Measurements from ENCODE around the gene HSPA8. TPM values are rescaled to one million over a fixed set of nuclear protein-coding genes. Genes with fewer than 3 reads are reported as not detected.

The HSPA8 gene
- total RNA-seq, 3 donors from 2014 or later (not counting 1 experiment from before 2014, with no cell fraction given), result 577 to 684 (median 633) TPM

DNA sequence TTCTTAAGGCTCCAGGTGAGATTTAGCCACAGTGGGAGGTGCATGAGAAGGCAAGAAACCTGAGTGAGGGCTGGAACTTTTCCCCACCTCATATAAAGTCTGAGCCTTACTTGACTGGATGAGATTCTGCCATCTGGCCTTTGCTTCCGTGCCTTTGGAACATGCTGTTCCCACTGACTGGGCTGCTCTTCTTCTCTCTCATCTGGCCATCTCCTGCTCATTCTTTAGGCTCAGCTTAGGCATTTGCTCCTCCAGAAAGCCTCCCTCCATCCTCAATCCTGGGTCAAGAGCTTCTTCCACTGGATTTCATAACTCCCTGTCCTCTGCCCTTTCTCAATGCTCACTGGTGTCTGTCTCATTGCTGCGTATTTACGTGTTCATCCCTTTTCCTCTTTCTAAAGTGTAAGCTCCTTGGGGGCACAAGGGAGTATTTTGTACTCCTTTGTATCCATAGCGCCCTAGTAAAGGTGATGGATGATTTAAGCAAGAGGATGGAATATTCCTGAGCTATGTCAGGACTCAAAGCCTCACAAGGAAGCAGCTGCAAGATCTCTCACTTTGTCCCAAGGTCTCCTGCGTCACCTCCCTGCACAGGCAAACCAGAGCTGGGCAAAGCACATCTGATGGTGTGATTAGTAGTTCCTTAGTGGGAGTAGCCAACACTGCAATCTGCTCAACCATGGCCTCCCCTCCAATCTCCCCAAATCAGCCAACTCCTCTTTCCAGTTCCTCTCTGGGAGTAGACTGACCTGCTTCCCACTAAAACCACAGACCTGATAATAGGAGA is 15.3 kb downstream of the HSPA8 start:
- Histone ChIP-seq H3K27ac (ENCODE audit: low read length) (no peak overlapping the region), H3K4me3 (ENCODE audit: low read length) (no peak overlapping the region), H3K36me3 (ENCODE audit: control insufficient read depth, insufficient read depth, low read length) (no peaks in the 10 kb centered on the region), H3K4me1 (ENCODE audit: control insufficient read depth, insufficient read depth, low read length) (no peaks in the 10 kb centered on the region), H3K27me3 (ENCODE audit: control insufficient read depth, insufficient read depth, low read length) (no peaks in the 10 kb centered on the region), H3K9me3 (ENCODE audit: control insufficient read depth, insufficient read depth, low read length) (no peaks in the 10 kb centered on the region)
- Mint-ChIP-seq H3K27me3 (ENCODE audit: low read depth in 2 of 2) (no peaks in the 10 kb centered on the region), H3K27ac (no peak overlapping the region), H3K4me3 (no peak overlapping the region), H3K9me3 (no peaks in the 10 kb centered on the region), H3K36me3 (no peaks in the 10 kb centered on the region), H3K4me1 (no peaks in the 10 kb centered on the region)
- intact Hi-C loops (cut with micrococcal nuclease), result no loop called here
- DNase-seq (no peak), ATAC-seq (no peak)
- TF ChIP-seq, protein P1, sequence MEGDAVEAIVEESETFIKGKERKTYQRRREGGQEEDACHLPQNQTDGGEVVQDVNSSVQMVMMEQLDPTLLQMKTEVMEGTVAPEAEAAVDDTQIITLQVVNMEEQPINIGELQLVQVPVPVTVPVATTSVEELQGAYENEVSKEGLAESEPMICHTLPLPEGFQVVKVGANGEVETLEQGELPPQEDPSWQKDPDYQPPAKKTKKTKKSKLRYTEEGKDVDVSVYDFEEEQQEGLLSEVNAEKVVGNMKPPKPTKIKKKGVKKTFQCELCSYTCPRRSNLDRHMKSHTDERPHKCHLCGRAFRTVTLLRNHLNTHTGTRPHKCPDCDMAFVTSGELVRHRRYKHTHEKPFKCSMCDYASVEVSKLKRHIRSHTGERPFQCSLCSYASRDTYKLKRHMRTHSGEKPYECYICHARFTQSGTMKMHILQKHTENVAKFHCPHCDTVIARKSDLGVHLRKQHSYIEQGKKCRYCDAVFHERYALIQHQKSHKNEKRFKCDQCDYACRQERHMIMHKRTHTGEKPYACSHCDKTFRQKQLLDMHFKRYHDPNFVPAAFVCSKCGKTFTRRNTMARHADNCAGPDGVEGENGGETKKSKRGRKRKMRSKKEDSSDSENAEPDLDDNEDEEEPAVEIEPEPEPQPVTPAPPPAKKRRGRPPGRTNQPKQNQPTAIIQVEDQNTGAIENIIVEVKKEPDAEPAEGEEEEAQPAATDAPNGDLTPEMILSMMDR (IDR thresholded peaks at IDR 0.05), result no peak
- WGBS (ENCODE audit: insufficient coverage), result 95% methylated on average over 5 of the region's 5 CpGs

DNA sequence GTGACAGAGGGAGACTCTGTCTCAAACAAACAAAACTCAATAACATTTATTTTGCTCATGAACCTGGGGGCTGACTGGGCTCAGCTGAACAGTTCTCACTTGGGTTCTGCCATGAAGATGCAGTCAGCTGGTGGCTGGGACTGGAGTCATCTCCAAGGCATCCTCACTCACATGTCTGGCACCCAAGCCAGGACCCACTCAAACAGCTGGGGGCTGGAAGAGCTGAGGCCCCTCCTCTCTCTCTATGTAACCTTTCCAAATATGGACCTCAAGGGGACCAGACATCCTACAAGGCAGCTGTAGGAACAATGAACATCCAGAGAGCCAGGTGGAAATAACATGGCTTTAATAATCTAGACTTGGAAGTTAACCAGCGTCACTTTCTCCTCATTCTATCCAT is 16.8 kb downstream of the HSPA8 start:
- TF ChIP-seq, protein P1 (IDR thresholded peaks at IDR 0.05), result no peak
- H3K4me1 Mint-ChIP-seq, result no peaks in the 10 kb centered on the region
- DNase-seq, result no peak
- H3K4me1 ChIP-seq (ENCODE audit: control insufficient read depth, insufficient read depth, low read length), result no peaks in the 10 kb centered on the region
- intact Hi-C loops (cut with micrococcal nuclease), result no loop called here
- H3K27ac ChIP-seq (ENCODE audit: low read length), result no peak overlapping the region
- H3K4me3 ChIP-seq (ENCODE audit: low read length), result no peak overlapping the region
- no peak for ATAC-seq
- no peaks in the 10 kb centered on the region for H3K27me3 Mint-ChIP-seq (ENCODE audit: low read depth in 2 of 2)
- H3K27me3 ChIP-seq (ENCODE audit: control insufficient read depth, insufficient read depth, low read length), result no peaks in the 10 kb centered on the region
- 100% methylated on average over 1 of the region's 1 CpG for WGBS (ENCODE audit: insufficient coverage)
- H3K9me3 ChIP-seq (ENCODE audit: control insufficient read depth, insufficient read depth, low read length), result no peaks in the 10 kb centered on the region
- no peak overlapping the region for H3K4me3 Mint-ChIP-seq
- no peaks in the 10 kb centered on the region for H3K36me3 ChIP-seq (ENCODE audit: control insufficient read depth, insufficient read depth, low read length)
- no peak overlapping the region for H3K27ac Mint-ChIP-seq
- H3K9me3 Mint-ChIP-seq, result no peaks in the 10 kb centered on the region
- H3K36me3 Mint-ChIP-seq, result no peaks in the 10 kb centered on the region

DNA sequence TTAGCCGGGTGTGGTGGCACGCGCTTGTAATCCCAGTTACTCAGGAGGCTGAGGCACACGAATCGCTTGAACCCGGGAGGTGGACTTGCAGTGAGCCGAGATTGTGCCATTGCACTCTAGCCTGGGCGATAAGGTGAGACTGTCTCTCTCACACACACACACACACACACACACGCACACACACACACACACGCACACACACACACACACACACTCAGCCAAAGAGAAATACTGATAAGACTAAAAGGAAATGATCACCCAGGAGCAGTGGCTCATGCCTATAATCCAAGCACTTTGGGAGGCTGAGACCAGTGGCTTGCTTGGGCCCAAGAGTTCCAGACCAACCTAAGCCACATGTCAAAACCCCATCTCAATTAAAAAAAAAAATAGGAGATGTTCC is 20.8 kb downstream of the HSPA8 start:
- no peaks in the 10 kb centered on the region for H3K27me3 ChIP-seq (ENCODE audit: control insufficient read depth, insufficient read depth, low read length)
- no peak overlapping the region for H3K4me3 ChIP-seq (ENCODE audit: low read length)
- no peaks in the 10 kb centered on the region for H3K9me3 Mint-ChIP-seq
- H3K27ac ChIP-seq (ENCODE audit: low read length), result no peak overlapping the region
- 86% methylated on average over 9 of the region's 10 CpGs for WGBS (ENCODE audit: insufficient coverage)
- ATAC-seq (no peak), DNase-seq (no peak)
- no peaks in the 10 kb centered on the region for H3K36me3 Mint-ChIP-seq
- H3K4me1 ChIP-seq (ENCODE audit: control insufficient read depth, insufficient read depth, low read length), result no peaks in the 10 kb centered on the region
- no peaks in the 10 kb centered on the region for H3K27me3 Mint-ChIP-seq (ENCODE audit: low read depth in 2 of 2)
- no peak overlapping the region for H3K4me3 Mint-ChIP-seq
- no peaks in the 10 kb centered on the region for H3K36me3 ChIP-seq (ENCODE audit: control insufficient read depth, insufficient read depth, low read length)
- H3K9me3 ChIP-seq (ENCODE audit: control insufficient read depth, insufficient read depth, low read length), result no peaks in the 10 kb centered on the region
- TF ChIP-seq, protein P1 (IDR thresholded peaks at IDR 0.05), result no peak
- no peaks in the 10 kb centered on the region for H3K4me1 Mint-ChIP-seq
- no peak overlapping the region for H3K27ac Mint-ChIP-seq
- intact Hi-C loops (cut with micrococcal nuclease), result no loop called here

DNA sequence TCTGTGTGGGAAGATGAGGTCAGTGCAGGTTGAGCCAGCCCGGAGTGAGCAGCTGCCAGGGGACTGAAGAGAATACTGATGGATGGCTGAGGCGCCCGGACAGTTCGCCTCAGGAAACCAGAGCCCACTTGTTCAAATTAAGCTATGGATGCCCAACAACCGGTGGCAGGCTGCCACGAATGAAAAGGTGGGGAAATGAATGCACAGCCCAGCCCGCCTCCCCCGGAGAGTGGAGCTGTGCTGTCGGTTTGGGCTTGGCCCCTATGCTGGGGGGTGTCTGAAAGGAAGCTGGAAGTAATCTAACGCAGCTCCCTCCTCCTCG is 21.9 kb downstream of the HSPA8 start:
- H3K4me1 Mint-ChIP-seq, result no peaks in the 10 kb centered on the region
- DNase-seq (no peak), ATAC-seq (no peak)
- no peaks in the 10 kb centered on the region for H3K4me1 ChIP-seq (ENCODE audit: control insufficient read depth, insufficient read depth, low read length)
- H3K27ac Mint-ChIP-seq, result no peak overlapping the region
- no peak overlapping the region for H3K4me3 Mint-ChIP-seq
- no peaks in the 10 kb centered on the region for H3K27me3 Mint-ChIP-seq (ENCODE audit: low read depth in 2 of 2)
- H3K4me3 ChIP-seq (ENCODE audit: low read length), result no peak overlapping the region
- TF ChIP-seq, protein P1 (IDR thresholded peaks at IDR 0.05), result no peak
- H3K27me3 ChIP-seq (ENCODE audit: control insufficient read depth, insufficient read depth, low read length), result no peaks in the 10 kb centered on the region
- no peaks in the 10 kb centered on the region for H3K9me3 Mint-ChIP-seq
- WGBS (ENCODE audit: insufficient coverage), result 73% methylated on average over 11 of the region's 11 CpGs
- intact Hi-C loops (cut with micrococcal nuclease), result no loop called here
- no peaks in the 10 kb centered on the region for H3K36me3 ChIP-seq (ENCODE audit: control insufficient read depth, insufficient read depth, low read length)
- H3K36me3 Mint-ChIP-seq, result no peaks in the 10 kb centered on the region
- H3K27ac ChIP-seq (ENCODE audit: low read length), result no peak overlapping the region
- no peaks in the 10 kb centered on the region for H3K9me3 ChIP-seq (ENCODE audit: control insufficient read depth, insufficient read depth, low read length)
